HepG2 (cell line): ENCODE data around the gene INHA.

ENCODE experiments used
- CCAR2 ChIP-seq: fragments of 200-400 bp; formaldehyde crosslinking; optimal IDR thresholded peaks from 2 replicates; pipeline ENCODE3; 2018; ENCODE audit warnings: low read depth, mild to moderate bottlenecking, low read length, moderate library complexity
- CTCF ChIP-seq: sonication (generic); formaldehyde crosslinking; IDR thresholded peaks from 2 replicates; pipeline ENCODE4 v1.5.0; 2020; ENCODE audit warnings: mild to moderate bottlenecking, missing genetic modification reagents, moderate library complexity
- IRF1 ChIP-seq: sonication (generic); formaldehyde crosslinking; IDR thresholded peaks from 2 replicates; pipeline ENCODE4 v1.4.0; 2020; ENCODE audit warnings: low read depth, mild to moderate bottlenecking, missing genetic modification reagents
- PHF21A ChIP-seq: sonication (generic); formaldehyde crosslinking; IDR thresholded peaks from 2 replicates; pipeline ENCODE4 v1.5.0; 2020; ENCODE audit warnings: mild to moderate bottlenecking, missing genetic modification reagents
- PRDM10 ChIP-seq: sonication (generic); formaldehyde crosslinking; IDR thresholded peaks from 2 replicates; pipeline ENCODE4 v1.4.0; 2020; ENCODE audit warnings: low read depth, missing genetic modification reagents

- no peak for TF ChIP-seq PHF21A (CRISPR knock-in tag)
- no peak for TF ChIP-seq IRF1
- TF ChIP-seq CTCF (CRISPR knock-in tag) = no peak
- TF ChIP-seq CCAR2 = no peak
- TF ChIP-seq PRDM10 (CRISPR knock-in tag) = no peak
These were observed 5.5 kb upstream of the INHA start for GRCh38 chr2:219566640-219567039.
